Endothelial cell of umbilical vein (primary cell): ENCODE results near the gene EPAS1. TPM values are rescaled to one million over a fixed set of nuclear protein-coding genes. Genes with fewer than 3 reads are reported as not detected.

Source experiments
- BruUV-seq: library from RNA; stranded (reverse); fragments of 400-500 nt; replicated peaks from 2 replicates; lab custom pipeline; 2021; lab: Mats Ljungman, UMichigan
- CTCF ChIA-PET: fragments of 300-600, 350-600 bp; sonication (Branson Sonifier 250); formaldehyde crosslinking; loops from one replicate; lab custom pipeline; 2021; ENCODE audit warnings: antibody characterized with exemption, inconsistent platforms; lab: Charles Lee
- POLR2A ChIA-PET: fragments of 300-600, 350-600 bp; sonication (Branson Sonifier 250); formaldehyde crosslinking; loops from one replicate; lab custom pipeline; 2021; ENCODE audit warnings: antibody characterized with exemption, inconsistent platforms; lab: Charles Lee
- DNase-seq: peaks from one replicate; pipeline ENCODE4 v3.0.0-alpha.2; 2011; ENCODE audit warnings: low read depth, low spot score
- FAIRE-seq: peaks from 2 replicates; lab custom pipeline; 2011; peaks lifted over from hg19 to GRCh38; lab: Jason Lieb, UNC
- H2AFZ ChIP-seq: 2 replicates; pipeline ENCODE4 v1.6.0; 2012; ENCODE audit warnings: low read depth, low read length, control low read depth, inconsistent platforms
- H3K27ac ChIP-seq: 2 replicates; pipeline ENCODE4 v1.5.1; 2011; ENCODE audit warnings: low read depth, mild to moderate bottlenecking, control low read depth, low read length, moderate library complexity; ENCODE audit not compliant: insufficient read depth
- H3K27me3 ChIP-seq, 2 experiments: 2 replicates each; pipeline versions ENCODE4 v1.6.0 to v1.6.1; 2011; ENCODE audit warnings: low read length in 2 of 2, mixed read lengths in 1 of 2; ENCODE audit not compliant: control insufficient read depth in 2 of 2, insufficient read depth in 2 of 2
- H3K36me3 ChIP-seq, 2 experiments: 2 replicates in 1 of 2; 3 replicates in 1 of 2; pipeline ENCODE4 v1.5.1; 2011; ENCODE audit warnings: low read length in 2 of 2, mild to moderate bottlenecking in 1 of 2, moderate library complexity in 1 of 2; ENCODE audit not compliant: control insufficient read depth in 2 of 2, insufficient read depth in 2 of 2; ENCODE audit errors: extremely low read depth in 1 of 2
- H3K4me1 ChIP-seq: 3 replicates; pipeline ENCODE4 v1.5.1; 2011; ENCODE audit warnings: mild to moderate bottlenecking, low read length; ENCODE audit not compliant: control insufficient read depth, insufficient read depth; ENCODE audit errors: extremely low read depth
- H3K4me2 ChIP-seq: 2 replicates; pipeline ENCODE4 v1.6.1; 2011; ENCODE audit warnings: low read length, control low read depth, mixed read lengths; ENCODE audit not compliant: insufficient read depth
- H3K4me3 ChIP-seq, 3 experiments: fragments of 200-600 bp in 1 of 3; sonication (generic), shearing (Covaris generic) in 1 of 3; replicated peaks in 1 of 3; 2 replicates each; pipeline ENCODE4 v1.5.1; 2011 to 2016; ENCODE audit warnings: control low read depth in 3 of 3, low read length in 3 of 3, mild to moderate bottlenecking in 2 of 3, inconsistent platforms in 1 of 3, low read depth in 1 of 3, moderate library complexity in 1 of 3; ENCODE audit not compliant: insufficient read depth in 1 of 3
- H3K79me2 ChIP-seq: 2 replicates; pipeline ENCODE4 v1.6.0; 2012; ENCODE audit warnings: low read length, inconsistent platforms; ENCODE audit not compliant: control insufficient read depth, insufficient read depth
- H3K9ac ChIP-seq: replicated peaks from 2 replicates; pipeline ENCODE3; 2011; ENCODE audit warnings: low read length, control low read depth; ENCODE audit not compliant: insufficient read depth; ENCODE audit errors: extremely low read depth
- H3K9me1 ChIP-seq: replicated peaks from 3 replicates; pipeline ENCODE4 v1.6.0; 2011; ENCODE audit warnings: mild to moderate bottlenecking, low read length; ENCODE audit not compliant: control insufficient read depth, insufficient read depth; ENCODE audit errors: extremely low read depth
- H3K9me3 ChIP-seq: replicated peaks from 2 replicates; pipeline ENCODE4 v1.5.1; 2012; ENCODE audit warnings: low read length, inconsistent platforms; ENCODE audit not compliant: control insufficient read depth, insufficient read depth
- H4K20me1 ChIP-seq: replicated peaks from 2 replicates; pipeline ENCODE3; 2011; ENCODE audit warnings: mild to moderate bottlenecking, low read length; ENCODE audit not compliant: control insufficient read depth, insufficient read depth; ENCODE audit errors: extremely low read depth
- CTCF ChIP-seq, 2 donors: IDR thresholded peaks; 1 replicate in 1 of 2; 2 replicates in 1 of 2; pipeline ENCODE4 v1.5.1; 2011; ENCODE audit warnings: low read length in 2 of 2, mild to moderate bottlenecking in 2 of 2, moderate library complexity in 2 of 2, control low read depth in 1 of 2, inconsistent platforms in 1 of 2, low read depth in 1 of 2; ENCODE audit not compliant: insufficient read depth in 1 of 2; ENCODE audit errors: extremely low read depth in 1 of 2
- EZH2 ChIP-seq: IDR thresholded peaks from 2 replicates; pipeline ENCODE4 v1.6.1; 2012; ENCODE audit warnings: borderline replicate concordance, low read depth, mild to moderate bottlenecking, moderate library complexity, low read length, inconsistent platforms; ENCODE audit not compliant: severe bottlenecking
- GATA2 ChIP-seq: IDR thresholded peaks from 2 replicates; pipeline ENCODE4 v1.7.0; 2011; ENCODE audit warnings: low read depth, mild to moderate bottlenecking, moderate library complexity, mixed read lengths, low read length; ENCODE audit not compliant: insufficient read length, insufficient read depth
- JUN ChIP-seq: IDR thresholded peaks from 2 replicates; pipeline ENCODE4 v1.6.1; 2011; ENCODE audit warnings: borderline replicate concordance, low read depth; ENCODE audit not compliant: insufficient read length, insufficient read depth
- MYC ChIP-seq: IDR thresholded peaks from one replicate; pipeline ENCODE4 v1.6.1; 2011; ENCODE audit warnings: mild to moderate bottlenecking, low read depth, low read length
- POLR2AphosphoS5 ChIP-seq: IDR thresholded peaks from 2 replicates; pipeline ENCODE4 v1.6.1; 2012; ENCODE audit warnings: low read depth, mild to moderate bottlenecking, control low read depth, low read length, moderate library complexity; ENCODE audit not compliant: insufficient read depth
- dilution Hi-C: fragments of 300-500 bp; cut with MboI; formaldehyde crosslinking; loops from one replicate; pipeline ENCODE4 v1.15.0; 2019; ENCODE audit warnings: low sequenced_read_pairs; ENCODE audit not compliant: extremely low pct_ligation_motif_present
- intact Hi-C: fragments of 100-400 bp; cut with micrococcal nuclease; formaldehyde crosslinking; loops from one replicate; pipeline ENCODE4 v1.10.0; 2022
- polyA plus RNA-seq, 4 experiments: library from polyadenylated mRNA; depleted of rRNA in 3 of 4; stranded (reverse) in 3 of 4; unstranded in 1 of 4; fragments of >200 nt; gene quantifications; 2 replicates each; pipeline versions ENCODE4 v1.2.1 to v1.2.3, GENCODE V29; 2011 to 2012; ENCODE audit warnings: missing spikeins in 1 of 4
- total RNA-seq: library from RNA; stranded (reverse); gene quantifications from 2 replicates; pipeline ENCODE4 v1.2.3, GENCODE V29; 2021

Gene EPAS1
- total and polyA plus RNA-seq, 2 donors (not counting 3 experiments of a cell fraction or from before 2014, with no cell fraction given): 229 to 374 TPM

- Histone ChIP-seq H2AFZ (peak overlapping the region; percentile 18), H3K4me3 (no peak overlapping the region), H3K27me3 (no peaks in the 10 kb centered on the region), H3K9ac (no peak overlapping the region), H3K4me1 (peaks cover 65% of the 10 kb centered on the region), H3K36me3 (no peaks in the 10 kb centered on the region), H3K4me2 (no peak overlapping the region), H3K27ac (peak overlapping the region; percentile 96), H4K20me1 (no peaks in the 10 kb centered on the region), H3K9me3 (no peaks in the 10 kb centered on the region), H3K79me2 (no peaks in the 10 kb centered on the region), H3K9me1 (no peaks in the 10 kb centered on the region)
- DNase-seq: peak; percentile 86
- TF ChIP-seq MYC (no peak), JUN (no peak), CTCF (IDR thresholded peaks at IDR 0.05; ENCODE audit: extremely low read depth in 1 of 2, insufficient read depth in 1 of 2, low read depth in 1 of 2, low read length in 2 of 2) (no peak), GATA2 (no peak), EZH2 (no peak), POLR2AphosphoS5 (peak; percentile 78)
- BruUV-seq: no TSS peak
- dilution Hi-C loops: no loop called here
- CTCF ChIA-PET: interaction anchor here (0.9 to 4.0 kb wide), 11 partner anchors 9 to 266 kb away, joined by 3 to 21 read pairs (median 4); partner anchors contain the start of gene EPAS1
- POLR2A ChIA-PET: interaction anchor here (0.6 to 1.4 kb wide), 4 partner anchors 18 to 113 kb away, joined by 3 to 8 read pairs (median 3); partner anchors contain the start of gene EPAS1
- FAIRE-seq: peak; percentile 77
- intact Hi-C loops: loop anchor here (1.0 to 2.0 kb wide), 7 partner anchors 10 to 205 kb away; no protein-coding TSS in a partner anchor
Observed at GRCh38 chr2:46277431-46278190, 19.6 kb upstream of the EPAS1 start.
